Measurements from ENCODE around the gene PSMD13. TPM values are rescaled to one million over a fixed set of nuclear protein-coding genes. Genes with fewer than 3 reads are reported as not detected.
"Not testable (repeated sequence)": the region's sequence is repeated elsewhere in the genome, so short reads cannot be mapped to it uniquely, and the experiment has no call there.

The PSMD13 gene
- total RNA-seq, 1 experiment from 2014 or later: 117 TPM

GRCh38 chr11:212150-213100 lies 24.4 kb upstream of the PSMD13 start:
- in situ Hi-C loops (cut with HindIII; ENCODE audit: low pct_unique_long_range_greater_than_20kb, low sequenced_read_pairs): no loop called here

GRCh38 chr11:213111-213510 lies 23.7 kb upstream of the PSMD13 start:
- in situ Hi-C loops (cut with HindIII; ENCODE audit: low pct_unique_long_range_greater_than_20kb, low sequenced_read_pairs): no loop called here
- DNase-seq (ENCODE audit: low read depth): no peak

More at GRCh38 chr11:212150-213100, 24.4 kb upstream of the PSMD13 start:
- no peak for DNase-seq (ENCODE audit: low read depth)

GRCh38 chr11:214083-214482 lies 22.7 kb upstream of the PSMD13 start:
- DNase-seq (ENCODE audit: low read depth): no peak
- in situ Hi-C loops (cut with HindIII; ENCODE audit: low pct_unique_long_range_greater_than_20kb, low sequenced_read_pairs): no loop called here

GRCh38 chr11:215581-216037 lies 21.2 kb upstream of the PSMD13 start:
- in situ Hi-C loops (cut with HindIII; ENCODE audit: low pct_unique_long_range_greater_than_20kb, low sequenced_read_pairs): no loop called here

GRCh38 chr11:216081-216974 lies 20.4 kb upstream of the PSMD13 start:
- in situ Hi-C loops (cut with HindIII; ENCODE audit: low pct_unique_long_range_greater_than_20kb, low sequenced_read_pairs): no loop called here
- no peak for DNase-seq (ENCODE audit: low read depth)

More at GRCh38 chr11:215581-216037, 21.2 kb upstream of the PSMD13 start:
- no peak for DNase-seq (ENCODE audit: low read depth)

GRCh38 chr11:217704-218103 lies 19.1 kb upstream of the PSMD13 start:
- DNase-seq (ENCODE audit: low read depth): no peak

GRCh38 chr11:218815-219593 lies 17.8 kb upstream of the PSMD13 start:
- in situ Hi-C loops (cut with HindIII; ENCODE audit: low pct_unique_long_range_greater_than_20kb, low sequenced_read_pairs): no loop called here
- no peak for DNase-seq (ENCODE audit: low read depth)

More at GRCh38 chr11:217704-218103, 19.1 kb upstream of the PSMD13 start:
- in situ Hi-C loops (cut with HindIII; ENCODE audit: low pct_unique_long_range_greater_than_20kb, low sequenced_read_pairs): no loop called here

- DNase-seq (ENCODE audit: low read depth); in situ Hi-C loops (cut with HindIII; ENCODE audit: low pct_unique_long_range_greater_than_20kb, low sequenced_read_pairs): not testable (repeated sequence)
These were observed 16.0 kb upstream of the PSMD13 start for GRCh38 chr11:220641-221215.

GRCh38 chr11:221539-221938 lies 15.2 kb upstream of the PSMD13 start:
- no peak for DNase-seq (ENCODE audit: low read depth)
- in situ Hi-C loops (cut with HindIII; ENCODE audit: low pct_unique_long_range_greater_than_20kb, low sequenced_read_pairs): no loop called here

- no peak for DNase-seq (ENCODE audit: low read depth)
- in situ Hi-C loops (cut with HindIII; ENCODE audit: low pct_unique_long_range_greater_than_20kb, low sequenced_read_pairs): no loop called here
These were observed 14.6 kb upstream of the PSMD13 start for GRCh38 chr11:221998-222789.

- DNase-seq (ENCODE audit: low read depth): no peak
- in situ Hi-C loops (cut with HindIII; ENCODE audit: low pct_unique_long_range_greater_than_20kb, low sequenced_read_pairs): no loop called here
These were observed 13.6 kb upstream of the PSMD13 start for GRCh38 chr11:223026-223789.

GRCh38 chr11:223884-224283 lies 12.9 kb upstream of the PSMD13 start:
- in situ Hi-C loops (cut with HindIII; ENCODE audit: low pct_unique_long_range_greater_than_20kb, low sequenced_read_pairs): no loop called here
- no peak for DNase-seq (ENCODE audit: low read depth)

- DNase-seq (ENCODE audit: low read depth): no peak
- in situ Hi-C loops (cut with HindIII; ENCODE audit: low pct_unique_long_range_greater_than_20kb, low sequenced_read_pairs): no loop called here
These were observed 12.4 kb upstream of the PSMD13 start for GRCh38 chr11:224424-224823.

- no peak for DNase-seq (ENCODE audit: low read depth)
- in situ Hi-C loops (cut with HindIII; ENCODE audit: low pct_unique_long_range_greater_than_20kb, low sequenced_read_pairs): no loop called here
These were observed 10.9 kb upstream of the PSMD13 start for GRCh38 chr11:225734-226453.

GRCh38 chr11:227824-228379 lies 8.9 kb upstream of the PSMD13 start:
- in situ Hi-C loops (cut with HindIII; ENCODE audit: low pct_unique_long_range_greater_than_20kb, low sequenced_read_pairs): no loop called here
- DNase-seq (ENCODE audit: low read depth): no peak

GRCh38 chr11:230431-230830 lies 6.3 kb upstream of the PSMD13 start:
- DNase-seq (ENCODE audit: low read depth): no peak
- in situ Hi-C loops (cut with HindIII; ENCODE audit: low pct_unique_long_range_greater_than_20kb, low sequenced_read_pairs): no loop called here

Measured in Caki2 (cell line).